Hepatocyte (in vitro differentiated cells): ENCODE data around the gene PHOSPHO2.

ENCODE experiments used
- EZH2 ChIP-seq: fragments of 200-600 bp; sonication (generic); IDR thresholded peaks from 2 replicates; pipeline ENCODE4 v1.6.1; 2016; ENCODE audit warnings: antibody characterized with exemption, mild to moderate bottlenecking, borderline replicate concordance
- EZH2phosphoT487 ChIP-seq: fragments of 200-600 bp; sonication (generic); IDR thresholded peaks from one replicate; pipeline ENCODE4 v1.6.1; 2018; ENCODE audit warnings: antibody characterized with exemption, mild to moderate bottlenecking, low read depth, moderate library complexity; ENCODE audit not compliant: unreplicated experiment, severe bottlenecking
- TF ChIP-seq, protein P1 (sequence below): fragments of 200-600 bp; sonication (generic); IDR thresholded peaks from 2 replicates; pipeline ENCODE4 v1.5.1; 2016; ENCODE audit warnings: antibody characterized with exemption, mild to moderate bottlenecking; ENCODE audit not compliant: poor library complexity

DNA sequence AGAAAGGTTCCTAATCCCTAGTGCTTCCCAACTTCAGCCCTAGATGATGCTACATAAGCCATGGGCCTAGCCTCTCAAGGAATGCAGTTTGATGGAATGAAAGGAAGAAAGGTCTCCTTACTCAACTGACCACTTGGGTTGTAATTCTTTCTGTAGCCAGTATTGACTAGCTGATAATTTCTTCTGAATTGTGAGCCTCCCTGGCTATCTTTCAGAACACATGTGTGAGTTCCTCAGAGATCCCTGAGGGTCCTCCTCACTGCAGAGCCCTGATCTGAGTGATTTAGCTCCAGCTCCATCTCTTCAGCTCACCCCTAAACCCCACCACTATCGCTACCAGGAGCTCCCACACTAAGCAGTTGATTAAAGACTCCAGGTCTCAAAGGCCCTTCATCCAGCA, 31.5 kb upstream of the PHOSPHO2 start:
- TF ChIP-seq, protein P1, sequence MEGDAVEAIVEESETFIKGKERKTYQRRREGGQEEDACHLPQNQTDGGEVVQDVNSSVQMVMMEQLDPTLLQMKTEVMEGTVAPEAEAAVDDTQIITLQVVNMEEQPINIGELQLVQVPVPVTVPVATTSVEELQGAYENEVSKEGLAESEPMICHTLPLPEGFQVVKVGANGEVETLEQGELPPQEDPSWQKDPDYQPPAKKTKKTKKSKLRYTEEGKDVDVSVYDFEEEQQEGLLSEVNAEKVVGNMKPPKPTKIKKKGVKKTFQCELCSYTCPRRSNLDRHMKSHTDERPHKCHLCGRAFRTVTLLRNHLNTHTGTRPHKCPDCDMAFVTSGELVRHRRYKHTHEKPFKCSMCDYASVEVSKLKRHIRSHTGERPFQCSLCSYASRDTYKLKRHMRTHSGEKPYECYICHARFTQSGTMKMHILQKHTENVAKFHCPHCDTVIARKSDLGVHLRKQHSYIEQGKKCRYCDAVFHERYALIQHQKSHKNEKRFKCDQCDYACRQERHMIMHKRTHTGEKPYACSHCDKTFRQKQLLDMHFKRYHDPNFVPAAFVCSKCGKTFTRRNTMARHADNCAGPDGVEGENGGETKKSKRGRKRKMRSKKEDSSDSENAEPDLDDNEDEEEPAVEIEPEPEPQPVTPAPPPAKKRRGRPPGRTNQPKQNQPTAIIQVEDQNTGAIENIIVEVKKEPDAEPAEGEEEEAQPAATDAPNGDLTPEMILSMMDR, result no peak
- TF ChIP-seq EZH2 (no peak), EZH2phosphoT487 (no peak)
